Measurements from ENCODE around the gene ALLC.

- TF ChIP-seq GATA2 (CRISPR knock-in tag; IDR thresholded peaks at IDR 0.05), result no peak
- TF ChIP-seq FOXM1 (IDR thresholded peaks at IDR 0.05; ENCODE audit: low read depth), result no peak
- no peak for TF ChIP-seq FOXM1 (CRISPR knock-in tag; IDR thresholded peaks at IDR 0.05; ENCODE audit: low read depth)
- TF ChIP-seq JUND (IDR thresholded peaks at IDR 0.05; ENCODE audit: borderline replicate concordance, low read depth, low read length), result no peak
- no peak for TF ChIP-seq JUND (tag; IDR thresholded peaks at IDR 0.05; ENCODE audit: borderline replicate concordance, low read depth, low read length)
These were observed 51.2 kb downstream of the ALLC start for GRCh38 chr2:3709225-3709624.

Data from K562 (cell line).